Frontal cortex (tissue), 4 donors: ENCODE data around the gene NLRP13. TPM values are rescaled to one million over a fixed set of nuclear protein-coding genes. Genes with fewer than 3 reads are reported as not detected.

Experiments used
- DNase-seq, 2 donors: peaks; one replicate each; pipeline ENCODE4 v3.0.0; 2012; ENCODE audit warnings: low spot score in 2 of 2
- FAIRE-seq: peaks from 2 replicates; lab custom pipeline; 2012; peaks lifted over from hg19 to GRCh38; lab: Jason Lieb, UNC
- total RNA-seq: library from RNA; depleted of rRNA; stranded (reverse); fragments of >200 nt; gene quantifications from one replicate; pipeline ENCODE4 v1.2.3, GENCODE V29; 2014
- donor health status: control.
- donor health status: control.
- donor health status: control.

The NLRP13 gene
- total RNA-seq, 1 donor from 2014 or later: not detected

- FAIRE-seq (no peak), DNase-seq (no peak)
Observed at GRCh38 chr19:55907746-55908145, 24.4 kb downstream of the NLRP13 start.

GRCh38 chr19:55907286-55907685 is 24.9 kb downstream of the NLRP13 start:
- FAIRE-seq (no peak), DNase-seq (no peak)

- FAIRE-seq (no peak), DNase-seq (no peak)
Observed at GRCh38 chr19:55902080-55902751, 29.9 kb downstream of the NLRP13 start.

GRCh38 chr19:55901369-55902079 is 30.6 kb downstream of the NLRP13 start:
- FAIRE-seq: no peak

GRCh38 chr19:55898911-55899310 is 33.2 kb downstream of the NLRP13 start:
- DNase-seq: no peak
- no peak for FAIRE-seq

More at GRCh38 chr19:55901369-55902079, 30.6 kb downstream of the NLRP13 start:
- DNase-seq: no peak

- DNase-seq: no peak
- FAIRE-seq: no peak
Observed at GRCh38 chr19:55882626-55883025, 49.5 kb downstream of the NLRP13 start.

- no peak for FAIRE-seq
- DNase-seq: no peak
Observed at GRCh38 chr19:55877211-55877610, 54.9 kb downstream of the NLRP13 start.

- DNase-seq: no peak
- no peak for FAIRE-seq
Observed at GRCh38 chr19:55870736-55871135, 61.4 kb downstream of the NLRP13 start.

- no peak for DNase-seq
- no peak for FAIRE-seq
Observed at GRCh38 chr19:55867101-55867500, 65.0 kb downstream of the NLRP13 start.

GRCh38 chr19:55866521-55866920 is 65.6 kb downstream of the NLRP13 start:
- DNase-seq: no peak
- FAIRE-seq: no peak

GRCh38 chr19:55858969-55859368 is 73.2 kb downstream of the NLRP13 start:
- no peak for DNase-seq
- FAIRE-seq: no peak

- no peak for DNase-seq
- FAIRE-seq: no peak
Observed at GRCh38 chr19:55858401-55858800, 73.7 kb downstream of the NLRP13 start.

GRCh38 chr19:55857974-55858373 is 74.2 kb downstream of the NLRP13 start:
- DNase-seq (no peak), FAIRE-seq (no peak)

- no peak for FAIRE-seq
Observed at GRCh38 chr19:55857149-55857548, 75.0 kb downstream of the NLRP13 start.

GRCh38 chr19:55855160-55855559 is 77.0 kb downstream of the NLRP13 start:
- FAIRE-seq (no peak), DNase-seq (no peak)

More at GRCh38 chr19:55857149-55857548, 75.0 kb downstream of the NLRP13 start:
- DNase-seq: no peak

Other genes starting within 250 kb of the NLRP13 start
- gene NLRP9, start 193.9 kb downstream of the NLRP13 start, total RNA-seq: not detected
- not detected for gene RFPL4A, start 173.2 kb downstream of the NLRP13 start, total RNA-seq
- gene RFPL4AL1, start 163.2 kb downstream of the NLRP13 start, total RNA-seq: not detected
- not detected for gene NLRP11, start 100.3 kb downstream of the NLRP13 start, total RNA-seq
- gene NLRP4, start 95.8 kb downstream of the NLRP13 start, total RNA-seq: not detected
- not detected for gene NLRP8, start 15.5 kb upstream of the NLRP13 start, total RNA-seq
- gene NLRP5, start 54.4 kb upstream of the NLRP13 start, total RNA-seq: not detected
- 15.1 TPM for gene ZNF787, start 189.0 kb upstream of the NLRP13 start, total RNA-seq
- gene ZNF444, start 209.0 kb upstream of the NLRP13 start, total RNA-seq: 10.2 TPM
- 0.41 TPM for gene GALP, start 243.7 kb upstream of the NLRP13 start, total RNA-seq